Measurements from ENCODE around the gene ETV1.

DNA sequence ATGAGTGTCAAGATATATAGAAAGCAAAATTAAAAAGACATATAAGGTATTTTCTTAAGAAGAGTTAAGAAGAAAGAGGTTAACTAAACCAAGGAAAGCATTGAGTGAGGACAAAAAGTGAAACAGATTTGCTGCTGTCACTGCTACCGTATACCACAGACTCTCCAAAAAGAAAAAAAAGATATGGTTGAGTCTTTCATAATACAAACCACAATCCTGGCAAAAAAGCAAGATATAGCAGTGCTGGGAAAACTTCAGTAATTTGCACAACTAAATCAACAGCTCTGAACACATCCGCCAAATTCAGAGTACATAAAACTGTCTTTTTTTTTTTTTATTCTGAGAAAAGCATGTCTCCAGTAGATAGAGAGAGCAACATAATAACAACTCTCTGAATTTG is 114.7 kb downstream of the ETV1 start:
- no peak for TF ChIP-seq POLR2A (IDR thresholded peaks at IDR 0.05)
- TF ChIP-seq, protein P1, sequence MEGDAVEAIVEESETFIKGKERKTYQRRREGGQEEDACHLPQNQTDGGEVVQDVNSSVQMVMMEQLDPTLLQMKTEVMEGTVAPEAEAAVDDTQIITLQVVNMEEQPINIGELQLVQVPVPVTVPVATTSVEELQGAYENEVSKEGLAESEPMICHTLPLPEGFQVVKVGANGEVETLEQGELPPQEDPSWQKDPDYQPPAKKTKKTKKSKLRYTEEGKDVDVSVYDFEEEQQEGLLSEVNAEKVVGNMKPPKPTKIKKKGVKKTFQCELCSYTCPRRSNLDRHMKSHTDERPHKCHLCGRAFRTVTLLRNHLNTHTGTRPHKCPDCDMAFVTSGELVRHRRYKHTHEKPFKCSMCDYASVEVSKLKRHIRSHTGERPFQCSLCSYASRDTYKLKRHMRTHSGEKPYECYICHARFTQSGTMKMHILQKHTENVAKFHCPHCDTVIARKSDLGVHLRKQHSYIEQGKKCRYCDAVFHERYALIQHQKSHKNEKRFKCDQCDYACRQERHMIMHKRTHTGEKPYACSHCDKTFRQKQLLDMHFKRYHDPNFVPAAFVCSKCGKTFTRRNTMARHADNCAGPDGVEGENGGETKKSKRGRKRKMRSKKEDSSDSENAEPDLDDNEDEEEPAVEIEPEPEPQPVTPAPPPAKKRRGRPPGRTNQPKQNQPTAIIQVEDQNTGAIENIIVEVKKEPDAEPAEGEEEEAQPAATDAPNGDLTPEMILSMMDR (IDR thresholded peaks at IDR 0.05), result no peak
